GM18873 (cell line): ENCODE results near the gene PCGF2.

Experiments used
- ATAC-seq: cut with Tn5 transposase; IDR thresholded peaks from one replicate; pipeline ENCODE4 v1.9.1; 2021; ENCODE audit warnings: mild to moderate bottlenecking, moderate library complexity, moderate number of reproducible peaks; ENCODE audit not compliant: unreplicated experiment, low FRiP score

The PCGF2 gene

DNA sequence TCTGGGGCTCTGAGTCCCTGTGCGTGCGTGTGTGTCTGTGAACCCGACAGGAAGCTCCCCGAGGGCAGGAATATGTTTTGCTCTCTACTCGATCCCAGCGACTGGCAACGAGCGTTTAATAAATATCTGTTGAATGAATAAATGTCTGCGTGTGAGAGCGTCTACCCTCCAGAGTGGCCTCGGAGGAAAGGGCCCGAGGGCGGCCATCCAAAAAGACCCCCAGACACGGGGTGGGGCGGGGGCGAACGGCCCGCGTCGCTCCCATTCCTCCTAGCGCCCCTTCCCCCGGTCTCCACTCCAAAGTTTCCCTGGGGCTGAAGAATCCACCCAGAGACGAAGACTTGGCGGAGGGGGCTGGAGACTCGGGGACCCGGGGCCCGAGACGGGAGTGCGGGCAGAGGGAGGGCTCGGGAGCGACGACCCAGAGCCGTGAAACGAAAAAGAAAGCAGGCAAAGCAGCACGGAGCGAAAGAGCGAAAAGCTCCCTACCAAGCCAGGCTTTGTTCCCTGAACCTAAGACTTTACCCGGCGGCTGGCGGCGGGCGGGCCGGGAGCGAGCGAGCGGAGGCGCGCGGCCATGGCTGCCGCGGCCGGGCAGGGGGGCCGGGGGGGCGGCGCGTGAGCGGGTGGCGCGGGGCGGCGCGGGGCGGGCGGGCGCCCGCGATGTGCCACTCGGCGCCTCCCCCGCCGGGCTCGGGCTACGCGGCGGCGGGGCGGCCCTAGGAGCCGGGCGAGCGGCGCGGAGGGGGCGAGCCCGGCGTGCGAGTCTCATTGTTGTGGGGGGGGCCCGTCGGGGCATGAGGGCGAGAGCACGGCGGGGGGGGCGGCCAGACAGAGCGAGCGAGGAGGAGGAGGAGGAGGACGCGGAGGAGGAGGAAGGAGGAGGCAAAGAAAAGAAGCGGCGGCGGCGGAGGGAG lies 43.3 kb downstream of the PCGF2 start, which contains the start of gene MLLT6:
Gene MLLT6 (plus strand): TSS at position 668 of the 917 bp plus-strand sequence. CDS start 360 bp downstream, outside the sequence.
- no peak for ATAC-seq

DNA sequence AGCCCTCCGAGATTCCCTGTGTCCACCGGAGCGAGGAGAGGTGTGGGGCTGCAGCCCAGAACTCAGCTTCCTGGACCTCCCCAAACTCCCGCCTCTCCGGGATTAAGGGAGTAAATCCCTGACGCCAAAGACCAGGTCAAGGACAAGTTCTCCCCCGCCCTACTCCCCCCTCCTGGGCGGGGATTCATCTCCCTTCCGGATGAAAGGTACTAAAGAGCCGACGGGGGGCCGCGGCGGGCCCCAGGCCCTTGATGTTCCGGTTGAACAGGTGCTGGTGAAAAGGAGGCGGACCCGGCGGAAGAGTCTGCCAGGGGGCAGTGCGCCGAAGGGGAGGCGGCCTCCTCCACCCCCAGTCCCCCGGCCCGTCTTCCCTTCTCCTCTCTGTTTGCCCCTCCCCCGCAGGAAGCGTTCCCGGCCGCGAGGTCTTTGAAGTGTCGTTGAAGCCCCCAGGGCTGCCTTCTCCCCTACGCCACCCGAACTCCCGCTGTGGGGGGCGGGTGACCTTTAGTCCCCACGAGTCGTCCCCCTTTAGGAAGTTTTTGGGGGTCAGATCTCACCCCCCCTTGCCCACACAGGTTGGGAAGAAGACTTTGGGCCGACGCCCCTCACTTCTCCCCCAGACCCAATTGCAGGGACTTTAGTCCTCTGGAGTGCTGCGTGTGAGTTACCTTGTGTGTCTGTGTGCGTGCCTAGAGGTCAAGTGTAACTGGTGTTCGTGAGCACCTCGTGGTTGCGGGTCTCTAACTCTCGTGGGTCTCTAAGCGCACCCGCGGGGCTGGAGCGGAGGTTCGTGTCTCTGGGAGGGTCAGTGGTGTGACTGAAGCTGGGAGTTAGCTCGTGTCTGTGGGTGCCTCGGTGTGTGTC lies 44.2 kb downstream of the PCGF2 start:
- ATAC-seq: no peak

DNA sequence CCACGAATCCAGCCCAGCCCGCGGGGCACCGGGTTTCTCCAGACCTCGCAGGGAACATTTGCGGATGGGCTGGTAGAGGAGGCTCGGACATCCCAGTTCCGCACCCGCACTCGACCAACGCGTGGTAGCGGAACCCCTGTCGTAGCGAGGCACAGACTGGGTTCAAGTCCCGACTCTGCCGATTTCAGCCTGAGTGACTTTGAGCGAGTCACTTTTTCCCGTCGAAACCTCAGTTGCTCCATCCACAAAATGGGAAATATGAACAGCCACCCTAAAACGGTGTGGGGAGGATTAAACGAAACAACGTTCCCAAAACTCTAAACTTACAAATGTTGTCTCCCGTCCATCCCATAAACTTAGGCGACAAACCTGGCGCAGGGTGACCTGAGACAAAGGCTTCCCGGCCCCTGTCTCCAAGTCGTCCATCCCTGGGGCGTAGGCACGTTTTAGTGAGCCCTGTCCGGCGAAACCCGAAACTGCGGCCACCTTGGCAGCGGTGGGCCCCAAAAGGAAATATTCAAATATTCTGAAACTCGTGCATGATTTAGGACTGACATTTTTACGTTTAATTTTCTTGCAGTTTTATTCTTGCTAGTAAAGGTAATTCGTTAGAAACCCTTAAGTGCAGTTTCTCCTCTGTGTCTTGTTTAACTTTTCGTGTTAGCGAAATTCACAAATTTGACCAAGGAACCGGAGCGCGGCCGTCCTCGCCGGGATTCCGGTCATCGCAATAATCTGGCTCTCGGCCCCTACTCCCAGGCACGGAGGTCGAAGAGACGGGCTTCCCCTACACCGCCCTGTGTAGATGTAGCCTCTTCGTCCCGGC lies 45.0 kb downstream of the PCGF2 start:
- no peak for ATAC-seq

DNA sequence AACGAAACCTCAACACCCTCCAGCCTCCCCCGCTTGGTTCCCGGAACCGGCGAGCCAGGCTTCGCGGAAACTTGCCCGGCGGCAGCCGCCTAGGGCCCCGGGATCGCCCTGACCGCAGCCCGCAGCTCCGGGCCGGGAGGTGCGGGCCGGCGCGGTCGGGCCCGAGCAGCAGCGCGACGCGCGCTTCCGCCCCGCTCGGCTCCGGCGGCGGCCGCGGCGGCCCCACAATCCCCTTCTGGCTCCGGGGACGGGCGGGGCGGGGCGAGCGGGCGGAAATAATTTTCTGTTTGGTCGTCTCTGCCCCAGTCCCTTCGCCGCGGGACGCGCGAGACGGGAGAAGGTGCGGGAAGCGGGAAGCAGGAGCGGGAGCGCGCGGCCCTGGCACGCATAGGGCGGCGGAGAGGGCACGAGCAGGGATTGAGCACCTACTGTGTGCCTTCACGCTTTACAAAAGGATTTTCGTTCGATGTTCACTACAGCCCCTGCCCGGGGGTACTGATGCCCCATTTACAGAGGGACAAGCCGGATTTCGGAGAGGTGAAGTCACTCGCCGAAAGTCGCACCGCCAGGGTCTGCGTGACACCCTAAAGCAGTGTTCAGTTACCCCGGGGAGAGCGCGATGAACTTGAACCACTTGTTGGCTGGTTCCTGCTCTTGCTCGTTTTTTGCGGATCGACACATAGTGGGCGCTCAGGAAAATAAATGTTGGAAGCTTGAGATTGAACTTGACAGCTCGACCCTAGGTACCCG lies 45.8 kb downstream of the PCGF2 start:
- no peak for ATAC-seq

DNA sequence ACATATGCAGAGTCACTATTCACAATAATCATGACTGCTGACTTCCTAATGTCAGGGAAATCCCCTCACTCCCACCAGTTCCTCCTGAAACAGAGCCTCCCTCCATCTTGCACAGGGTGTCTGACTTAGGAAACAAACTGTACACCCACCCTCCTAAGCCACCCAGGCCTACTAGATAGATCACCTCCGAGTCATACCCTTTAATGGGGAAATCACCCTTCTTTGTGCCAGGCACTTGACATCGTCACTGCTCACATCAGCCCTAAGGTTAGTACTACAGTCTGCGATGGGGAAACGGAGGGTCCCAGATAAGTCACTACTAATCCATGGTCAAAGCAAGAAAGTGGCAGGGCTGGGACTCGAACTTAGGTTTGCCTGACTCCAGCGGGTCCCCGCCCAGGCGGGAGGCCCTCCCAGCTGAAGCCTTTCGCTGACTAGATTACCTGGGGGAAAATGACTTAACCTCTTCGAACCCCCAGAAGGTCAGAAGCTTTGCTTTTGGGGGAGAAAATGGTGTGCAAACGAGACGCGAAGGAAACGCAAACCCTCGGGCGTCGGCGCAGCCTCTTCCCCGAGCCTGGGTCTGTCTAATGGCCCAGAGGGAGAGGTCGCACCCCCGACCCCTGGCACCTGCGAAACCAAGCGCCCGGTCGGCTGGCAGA lies 46.5 kb downstream of the PCGF2 start:
- ATAC-seq: no peak

DNA sequence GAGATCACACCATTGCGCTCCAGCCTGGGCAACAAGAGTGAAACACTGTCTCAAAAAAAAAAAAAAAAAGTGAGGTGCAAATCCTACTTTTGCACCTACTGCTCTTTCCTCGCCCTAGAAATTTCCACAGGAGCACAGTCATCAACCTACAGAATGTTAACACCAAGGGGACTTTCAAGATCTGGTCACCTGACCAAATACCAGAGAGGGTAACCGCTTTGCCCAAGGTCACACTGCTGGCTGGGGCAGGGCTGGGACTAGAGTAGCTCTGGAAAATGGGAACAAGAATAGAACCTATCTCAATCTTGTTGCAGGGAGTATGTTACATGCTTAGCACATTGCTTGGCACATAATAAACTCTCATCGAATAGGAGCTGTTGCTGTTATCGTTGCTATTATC lies 49.4 kb downstream of the PCGF2 start:
- ATAC-seq: no peak

DNA sequence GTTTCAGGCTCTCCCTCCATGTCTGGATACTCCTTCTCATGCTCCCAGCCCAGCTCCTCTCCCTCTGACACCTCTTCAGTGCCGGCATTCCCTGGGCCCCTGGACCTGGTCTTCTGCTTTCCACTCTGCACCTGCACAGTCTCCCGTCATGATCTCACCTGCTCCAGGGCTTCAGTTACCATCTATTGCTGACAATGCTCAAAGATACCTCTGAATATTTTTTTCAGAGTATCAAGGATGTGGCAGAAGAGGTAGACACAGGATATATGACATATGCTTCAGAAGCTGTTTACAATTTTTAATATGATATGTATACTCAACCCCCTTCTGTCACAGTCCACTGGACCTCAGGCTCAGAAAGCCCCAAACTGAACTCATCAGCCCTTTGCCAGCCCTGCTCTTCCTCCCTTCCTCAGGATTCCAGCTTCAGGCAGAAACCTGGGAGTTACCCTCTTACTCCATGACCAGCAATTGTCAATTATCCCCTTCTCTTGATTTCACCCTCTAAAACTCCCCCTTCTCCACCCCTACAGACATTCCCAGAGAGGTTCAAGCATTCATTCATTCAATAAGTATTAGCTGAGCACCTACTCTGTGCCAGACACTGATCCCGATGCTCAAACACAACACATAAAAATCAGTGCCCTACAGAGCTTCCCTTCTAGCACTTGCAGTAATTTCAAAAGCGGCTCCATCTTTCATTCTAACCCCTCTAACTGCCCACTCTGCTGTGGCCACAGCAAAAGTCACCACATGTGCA lies 50.9 kb downstream of the PCGF2 start:
- ATAC-seq: no peak

DNA sequence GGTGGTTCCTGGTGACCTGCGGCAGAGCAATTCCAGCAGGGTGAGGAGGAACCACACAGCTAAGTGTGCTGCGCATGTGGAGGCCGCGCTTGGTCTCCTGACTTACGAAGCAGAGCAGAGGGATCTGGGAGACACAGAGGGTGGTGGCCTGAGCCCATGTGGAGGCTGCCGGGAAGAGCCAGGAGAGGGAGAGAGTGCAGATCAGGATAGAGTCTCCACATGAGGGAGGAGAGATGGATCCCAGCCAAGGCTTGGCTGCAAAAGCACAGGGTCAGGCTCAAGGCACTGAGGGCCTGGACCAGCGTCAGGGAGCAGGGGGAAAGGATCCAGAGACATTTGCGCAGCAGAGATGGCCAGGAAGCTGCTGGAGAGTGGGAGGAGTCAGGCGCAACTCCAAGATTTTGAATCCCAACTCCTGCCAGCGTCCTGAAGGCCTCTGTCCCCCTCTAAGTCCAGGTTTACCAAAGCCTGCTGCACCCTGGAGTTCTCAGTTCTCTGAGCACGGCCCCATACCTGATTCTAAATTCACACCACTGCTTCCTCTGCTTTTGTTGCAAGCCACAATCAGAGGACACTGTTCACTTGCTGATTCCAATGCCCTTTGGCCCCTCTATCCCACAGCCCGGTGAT lies 54.3 kb downstream of the PCGF2 start:
- no peak for ATAC-seq

DNA sequence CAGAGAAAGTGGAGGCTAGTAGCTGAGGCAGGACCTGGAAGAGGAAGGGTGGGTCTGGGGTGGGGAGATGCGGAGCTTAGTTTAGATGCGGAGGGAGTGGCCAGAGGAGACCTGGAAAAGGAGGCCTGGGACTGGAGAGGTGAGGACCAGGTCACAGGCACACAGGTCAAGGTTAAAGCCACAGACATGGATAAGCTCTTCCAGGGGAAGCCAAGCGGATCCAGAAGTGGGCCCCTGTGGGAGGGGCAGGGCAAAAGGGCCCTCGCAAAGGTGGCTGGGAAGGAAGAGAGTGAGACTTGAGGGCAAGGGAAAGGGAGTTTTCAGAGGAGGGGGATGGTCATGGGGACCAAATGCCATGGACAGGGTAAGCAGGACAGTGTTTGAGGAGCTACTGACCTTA lies 57.0 kb downstream of the PCGF2 start:
- ATAC-seq: no peak

DNA sequence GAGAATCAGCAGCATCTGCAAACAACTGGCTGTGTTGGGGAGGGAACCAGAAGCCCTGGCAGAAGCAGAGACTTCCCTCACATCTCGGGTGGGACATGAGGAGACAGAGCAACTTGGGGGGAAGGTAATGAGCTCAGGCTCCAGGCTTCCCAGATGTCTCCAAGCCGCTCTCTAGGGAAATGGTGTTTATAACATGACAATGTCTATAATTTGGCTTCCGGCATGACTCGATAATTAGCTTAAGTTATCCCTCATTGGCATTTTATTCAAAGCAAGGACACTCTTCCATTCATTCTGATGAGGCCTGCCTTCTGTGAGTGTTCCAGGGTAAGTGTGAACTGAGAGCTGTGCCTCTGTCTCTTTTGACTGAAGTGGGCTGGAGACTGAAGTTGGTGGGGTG lies 57.8 kb downstream of the PCGF2 start:
- no peak for ATAC-seq

DNA sequence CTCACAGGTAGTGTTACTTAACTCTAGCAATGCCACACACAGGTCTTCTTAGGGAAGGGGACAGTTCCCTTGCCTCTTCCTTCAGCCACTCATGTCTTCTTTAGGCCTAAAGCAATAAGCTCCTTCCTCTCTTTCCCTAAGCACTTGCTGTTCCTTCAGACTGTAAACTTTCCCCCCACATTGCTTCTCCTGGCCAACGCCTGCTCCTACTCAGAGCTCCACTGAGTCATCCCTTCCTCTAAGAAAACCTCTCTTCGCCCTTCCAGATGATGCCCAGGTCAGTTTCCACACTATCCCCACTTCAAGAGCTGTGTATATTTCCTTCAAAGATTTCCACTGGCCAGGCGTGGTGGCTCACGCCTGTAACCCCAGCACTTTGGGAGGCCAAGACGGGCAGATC lies 60.9 kb downstream of the PCGF2 start:
- no peak for ATAC-seq

DNA sequence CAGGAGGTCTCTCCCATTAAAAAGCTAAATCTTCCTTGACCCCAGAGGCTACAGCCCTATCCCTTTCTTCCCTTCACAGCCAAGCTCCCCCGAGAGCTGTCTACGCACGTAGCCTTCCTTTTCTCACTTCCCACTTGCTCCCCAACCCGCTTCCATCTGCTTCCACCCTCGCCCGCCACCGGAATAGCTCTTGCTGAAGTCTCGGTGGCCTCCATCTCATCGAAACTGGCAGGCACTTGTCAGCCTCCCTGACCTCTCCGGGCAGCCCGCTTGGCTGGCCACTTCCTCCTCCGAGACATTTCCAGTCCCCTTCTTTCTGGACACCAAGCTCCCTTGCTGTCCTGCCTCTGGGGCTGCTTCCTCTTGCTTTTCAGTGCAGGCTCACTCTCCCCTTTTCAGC lies 62.6 kb downstream of the PCGF2 start:
- no peak for ATAC-seq
